Measurements from ENCODE around the gene ZDHHC12. TPM values are rescaled to one million over a fixed set of nuclear protein-coding genes. Genes with fewer than 3 reads are reported as not detected.

Gene ZDHHC12
- total RNA-seq, 1 donor from 2014 or later = 24.8 TPM

- Mint-ChIP-seq H3K4me1 (ENCODE audit: unreplicated experiment) (peaks cover 56% of the 10 kb centered on the region), H3K27ac (ENCODE audit: unreplicated experiment) (no peak overlapping the region), H3K27me3 (ENCODE audit: unreplicated experiment) (no peaks in the 10 kb centered on the region), H3K36me3 (ENCODE audit: unreplicated experiment) (peaks cover 12% of the 10 kb centered on the region), H3K4me3 (ENCODE audit: unreplicated experiment) (no peak overlapping the region), H3K9me3 (ENCODE audit: unreplicated experiment) (no peaks in the 10 kb centered on the region)
- no peak for TF ChIP-seq CTCF (IDR thresholded peaks at IDR 0.05)
- no peak for DNase-seq (ENCODE audit: extremely low spot score, unreplicated experiment)
These were observed 36.5 kb downstream of the ZDHHC12 start for GRCh38 chr9:128687453-128687852.

GRCh38 chr9:128685636-128686489 is 38.1 kb downstream of the ZDHHC12 start:
- Mint-ChIP-seq H3K27ac (ENCODE audit: unreplicated experiment) (peak overlapping the region; percentile 93), H3K36me3 (ENCODE audit: unreplicated experiment) (peaks cover 2% of the 10 kb centered on the region), H3K9me3 (ENCODE audit: unreplicated experiment) (no peaks in the 10 kb centered on the region), H3K4me1 (ENCODE audit: unreplicated experiment) (peaks cover 43% of the 10 kb centered on the region), H3K4me3 (ENCODE audit: unreplicated experiment) (peak overlapping the region; percentile 40), H3K27me3 (ENCODE audit: unreplicated experiment) (no peaks in the 10 kb centered on the region)
- no peak for TF ChIP-seq CTCF (IDR thresholded peaks at IDR 0.05)
- no peak for DNase-seq (ENCODE audit: extremely low spot score, unreplicated experiment)

DNA sequence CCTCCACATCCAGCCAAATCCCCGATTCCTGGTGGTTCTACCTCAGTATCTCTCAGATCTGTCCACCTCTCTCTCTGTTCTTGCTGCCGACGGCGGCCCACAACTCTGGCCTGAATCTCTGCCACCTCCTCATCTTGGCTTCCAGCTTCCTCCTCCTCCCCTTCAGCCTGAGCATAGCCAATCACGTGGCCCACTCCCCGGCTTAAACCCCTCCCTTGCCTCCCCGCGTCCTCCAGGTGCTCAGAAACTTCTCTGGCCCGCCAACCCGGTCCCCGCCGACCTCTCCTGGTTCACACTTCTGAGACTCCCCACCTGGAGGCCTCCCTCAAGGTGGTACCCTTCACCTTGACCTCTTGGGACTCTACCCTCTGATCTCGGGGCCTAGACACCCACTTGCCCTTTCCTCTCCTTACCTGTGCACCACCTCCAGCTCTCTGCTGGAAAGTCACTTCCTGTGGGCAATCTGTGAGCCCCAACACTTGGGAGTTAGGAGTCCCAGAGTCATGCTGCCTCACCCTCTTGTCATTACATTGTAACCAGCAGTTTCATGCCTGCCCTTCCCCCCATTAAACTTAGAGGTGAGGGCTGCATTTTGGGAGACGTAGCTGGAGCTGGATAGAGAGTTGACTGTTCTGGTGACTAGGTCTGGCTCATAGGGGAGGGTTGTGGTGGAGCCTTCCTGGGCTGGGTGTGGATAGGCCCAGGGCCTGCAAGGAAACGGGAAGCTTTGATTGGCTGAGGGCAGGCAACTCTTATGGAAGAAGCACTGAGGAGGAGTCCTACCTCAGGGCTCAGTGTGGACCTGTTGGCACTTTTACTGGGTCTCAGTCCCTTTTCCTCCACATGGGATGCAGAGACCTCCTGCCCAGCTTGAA is 39.4 kb downstream of the ZDHHC12 start:
- TF ChIP-seq CTCF (IDR thresholded peaks at IDR 0.05) = no peak
- Mint-ChIP-seq H3K36me3 (ENCODE audit: unreplicated experiment) (no peaks in the 10 kb centered on the region), H3K9me3 (ENCODE audit: unreplicated experiment) (no peaks in the 10 kb centered on the region), H3K27ac (ENCODE audit: unreplicated experiment) (peak overlapping the region; percentile 93), H3K4me1 (ENCODE audit: unreplicated experiment) (peaks cover 41% of the 10 kb centered on the region), H3K4me3 (ENCODE audit: unreplicated experiment) (peak overlapping the region; percentile 94), H3K27me3 (ENCODE audit: unreplicated experiment) (no peaks in the 10 kb centered on the region)
- DNase-seq (ENCODE audit: extremely low spot score, unreplicated experiment) = no peak

- H3K27ac Mint-ChIP-seq (ENCODE audit: unreplicated experiment) = peak overlapping the region; percentile 93
- no peaks in the 10 kb centered on the region for H3K9me3 Mint-ChIP-seq (ENCODE audit: unreplicated experiment)
- no peak for TF ChIP-seq CTCF (IDR thresholded peaks at IDR 0.05)
- DNase-seq (ENCODE audit: extremely low spot score, unreplicated experiment) = no peak
- no peaks in the 10 kb centered on the region for H3K27me3 Mint-ChIP-seq (ENCODE audit: unreplicated experiment)
- H3K4me3 Mint-ChIP-seq (ENCODE audit: unreplicated experiment) = peak overlapping the region; percentile 94
- H3K36me3 Mint-ChIP-seq (ENCODE audit: unreplicated experiment) = no peaks in the 10 kb centered on the region
- H3K4me1 Mint-ChIP-seq (ENCODE audit: unreplicated experiment) = peaks cover 41% of the 10 kb centered on the region
These were observed 39.9 kb downstream of the ZDHHC12 start for GRCh38 chr9:128684065-128684324.
